Breast epithelium (tissue), 3 donors: ENCODE data around the gene SLC66A1.

Source experiments
- CTCF ChIP-seq, 3 donors: fragments of 450-650 bp; IDR thresholded peaks; one replicate each; pipeline ENCODE4 v1.5.1; 2016 to 2017; ENCODE audit warnings: antibody characterized with exemption in 3 of 3, mild to moderate bottlenecking in 3 of 3, moderate library complexity in 3 of 3
- POLR2A ChIP-seq: fragments of 450-650 bp; IDR thresholded peaks from one replicate; pipeline ENCODE4 v1.6.1; 2016; ENCODE audit warnings: antibody characterized with exemption, mild to moderate bottlenecking, moderate library complexity

GRCh38 chr1:19346026-19346425 is 33.9 kb downstream of the SLC66A1 start:
- no peak for TF ChIP-seq POLR2A
- TF ChIP-seq CTCF (IDR thresholded peaks at IDR 0.05), result no peak
